NCI-H2227 treated with DMSO at 0.1 percent for 48 hours (cell line): ENCODE measurements around the gene CD9.

Experiments
- DNase-seq: peaks from one replicate; lab custom pipeline; 2025; lab: John Stamatoyannopoulos, UW

CD9 gene

GRCh38 chr12:6275928-6276887, 76.0 kb downstream of the CD9 start:
- DNase-seq, result no peak

GRCh38 chr12:6276956-6277620, 76.9 kb downstream of the CD9 start:
- DNase-seq, result no peak

GRCh38 chr12:6277982-6278438, 77.8 kb downstream of the CD9 start:
- no peak for DNase-seq

- peak; percentile 36 for DNase-seq
Measured at GRCh38 chr12:6278439-6279255, 78.4 kb downstream of the CD9 start.

GRCh38 chr12:6279256-6279628, 79.0 kb downstream of the CD9 start:
- DNase-seq, result no peak

- no peak for DNase-seq
Measured at GRCh38 chr12:6279631-6280030, 79.4 kb downstream of the CD9 start.

- no peak for DNase-seq
Measured at GRCh38 chr12:6280053-6280469, 79.9 kb downstream of the CD9 start.

- DNase-seq, result no peak
Measured at GRCh38 chr12:6280672-6281071, 80.5 kb downstream of the CD9 start.

- DNase-seq, result no peak
Measured at GRCh38 chr12:6281081-6281809, 81.0 kb downstream of the CD9 start.

GRCh38 chr12:6282453-6282840, 82.2 kb downstream of the CD9 start:
- DNase-seq, result no peak

- DNase-seq, result no peak
Measured at GRCh38 chr12:6284273-6284672, 84.1 kb downstream of the CD9 start.

GRCh38 chr12:6285063-6285477, 84.9 kb downstream of the CD9 start:
- DNase-seq, result peak; percentile 58

GRCh38 chr12:6285532-6286306, 85.5 kb downstream of the CD9 start:
- no peak for DNase-seq
